T47D (cell line): ENCODE data around the gene CLIC1.
A peak's percentile ranks its signal among the peaks of the same experiment; 100 is the strongest.

Experiments used
- DNase-seq, 2 experiments: peaks; one replicate each; pipeline versions ENCODE4 v3.0.0 to v3.0.0-alpha.2; 2011 to 2012; ENCODE audit warnings: low read depth in 1 of 2, low spot score in 1 of 2
- JUND ChIP-seq: IDR thresholded peaks from 2 replicates; pipeline ENCODE4 v1.6.1; 2012; ENCODE audit warnings: low read depth
- in situ Hi-C: cut with HindIII; loops from 2 replicates; pipeline ENCODE4 v1.10.0; 2016; ENCODE audit warnings: low sequenced_read_pairs, low pct_unique_long_range_greater_than_20kb

The CLIC1 gene

GRCh38 chr6:31776989-31777666, 40.8 kb upstream of the CLIC1 start, which contains the start of gene VWA7:
VWA7 (minus strand) TSS chr6:31777328; CDS start chr6:31776779, 549 bp downstream.
- DNase-seq: peak in 1 of 2 experiments; percentile 44
- TF ChIP-seq JUND: no peak
- in situ Hi-C loops: no loop called here

GRCh38 chr6:31776485-31776988, 40.2 kb upstream of the CLIC1 start:
- in situ Hi-C loops: no loop called here
- no peak for DNase-seq
- no peak for TF ChIP-seq JUND

GRCh38 chr6:31775633-31776484, 39.5 kb upstream of the CLIC1 start:
- in situ Hi-C loops: no loop called here
- DNase-seq: no peak
- TF ChIP-seq JUND: no peak

DNA sequence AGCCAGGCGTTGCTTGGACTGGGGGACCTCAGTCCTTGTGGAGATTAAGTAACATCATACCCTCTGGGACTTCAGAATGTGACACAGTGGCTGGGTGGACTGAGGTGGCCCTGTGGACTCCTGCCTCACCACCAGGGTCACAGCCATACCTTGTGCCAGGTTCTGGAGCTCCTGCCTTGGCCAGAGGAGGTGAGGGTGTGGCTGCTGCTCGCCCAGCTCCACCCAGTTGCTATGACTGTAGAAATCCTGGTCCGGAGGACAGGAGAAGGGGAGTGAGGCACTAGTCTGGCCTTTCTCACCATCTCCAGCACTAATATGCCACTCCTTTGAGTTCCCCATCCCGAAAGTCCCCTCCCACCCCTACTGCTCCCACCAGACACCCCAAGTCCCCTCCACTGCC, 38.9 kb upstream of the CLIC1 start:
- in situ Hi-C loops: no loop called here
- no peak for TF ChIP-seq JUND
- DNase-seq: peak; percentile 42 to 72

GRCh38 chr6:31771992-31772358, 35.6 kb upstream of the CLIC1 start:
- TF ChIP-seq JUND: no peak
- in situ Hi-C loops: no loop called here
- DNase-seq: no peak

DNA sequence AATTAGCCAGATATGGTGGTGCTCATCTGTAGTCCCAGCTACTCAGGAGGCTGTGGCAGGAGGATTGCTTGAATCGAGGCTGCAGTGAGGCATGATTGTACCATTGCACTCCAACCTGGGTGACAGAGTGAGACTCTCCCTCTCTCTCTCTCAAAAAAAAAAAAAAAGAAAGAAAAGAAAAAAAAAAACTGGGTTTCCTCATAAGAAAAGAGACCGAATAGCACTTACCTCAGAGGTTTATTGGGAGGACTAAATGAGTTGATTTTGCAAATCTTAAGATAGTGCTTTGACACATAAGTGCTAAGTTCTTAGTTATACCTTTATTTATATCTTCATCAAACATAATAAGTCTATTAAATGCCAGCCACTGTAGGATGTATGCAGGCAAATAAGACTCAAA, 34.5 kb upstream of the CLIC1 start:
- DNase-seq: no peak
- TF ChIP-seq JUND: no peak
- in situ Hi-C loops: no loop called here

DNA sequence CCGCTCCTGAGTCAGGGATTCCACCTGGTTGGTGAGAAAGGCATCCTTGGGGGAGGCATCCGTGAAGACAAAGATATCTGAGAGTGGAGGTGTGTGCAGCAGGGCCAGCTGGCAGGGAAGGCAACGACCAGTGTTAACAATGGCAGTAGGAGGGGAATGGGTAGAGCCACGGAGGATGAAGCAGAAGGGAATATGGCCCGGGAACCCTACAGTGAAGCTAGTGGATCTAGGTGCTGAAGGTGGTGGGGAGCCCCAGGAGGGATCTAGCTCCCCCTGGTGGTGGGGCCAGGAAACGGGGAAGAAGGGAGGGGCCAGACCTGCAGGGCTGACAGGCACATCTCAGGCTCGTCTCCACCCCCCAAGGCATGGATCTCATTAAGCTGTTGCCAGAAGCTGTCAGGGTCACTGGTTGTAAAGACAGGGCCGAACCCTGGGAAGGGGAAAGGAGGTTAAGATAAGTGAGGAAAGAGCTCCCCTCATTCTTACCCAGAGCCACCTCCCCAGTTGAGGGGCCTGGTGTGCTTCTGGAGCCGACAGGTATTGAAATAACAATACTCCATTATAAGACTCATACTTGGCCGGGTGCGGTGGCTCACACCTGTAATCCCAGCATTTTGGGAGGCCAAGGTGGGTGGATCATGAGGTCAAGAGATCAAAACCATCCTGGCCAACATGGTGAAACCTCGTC, 33.5 kb upstream of the CLIC1 start:
- no peak for TF ChIP-seq JUND
- in situ Hi-C loops: no loop called here
- DNase-seq: peak; percentile 85 to 89

DNA sequence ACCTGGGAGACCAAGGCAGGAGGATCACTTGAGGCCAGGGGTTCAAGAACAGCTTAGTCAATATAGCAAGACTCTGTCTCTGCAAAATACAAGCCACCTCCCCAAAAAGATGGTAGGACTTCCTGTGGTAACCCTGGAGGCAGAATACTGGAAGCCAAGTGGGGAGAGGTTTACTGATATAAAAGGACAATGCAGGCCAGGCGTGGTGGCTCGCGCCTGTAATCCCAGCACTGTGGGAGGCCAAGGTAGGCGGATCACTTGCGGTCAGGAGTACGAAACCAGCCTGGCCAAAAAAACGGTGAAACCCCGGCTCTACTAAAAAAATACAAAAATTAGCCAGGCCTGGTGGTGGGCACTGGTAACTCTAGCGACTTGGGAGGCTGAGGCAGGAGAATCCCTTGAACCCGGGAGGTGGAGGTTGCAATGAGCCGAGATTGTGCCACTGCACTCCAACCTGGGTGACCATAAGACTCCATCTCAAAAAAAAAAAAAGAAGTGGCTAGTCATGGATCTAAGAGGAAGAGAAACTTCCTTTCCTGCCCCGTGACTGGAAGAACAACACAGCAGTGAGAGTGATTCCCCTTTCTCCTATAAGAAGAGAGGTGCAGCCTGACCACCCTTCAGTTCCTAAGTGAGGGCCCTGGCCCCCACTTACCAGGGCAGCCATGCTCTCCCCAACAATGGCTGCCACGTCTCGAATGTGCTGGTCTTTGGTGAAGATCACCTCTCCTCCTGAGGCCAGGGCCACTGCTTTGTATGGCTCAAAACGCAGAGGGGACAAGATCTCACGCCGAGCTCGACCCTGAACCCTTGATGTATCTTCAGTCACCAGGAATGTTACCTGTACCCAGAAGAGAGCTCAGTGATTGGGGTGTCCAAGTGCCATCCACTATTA, 32.3 kb upstream of the CLIC1 start:
- in situ Hi-C loops: no loop called here
- TF ChIP-seq JUND: no peak
- DNase-seq: no peak

GRCh38 chr6:31767096-31767645, 30.8 kb upstream of the CLIC1 start:
- peak; percentile 46 to 52 for DNase-seq
- in situ Hi-C loops: no loop called here
- TF ChIP-seq JUND: no peak

- DNase-seq: no peak
- no peak for TF ChIP-seq JUND
- in situ Hi-C loops: no loop called here
Observed at GRCh38 chr6:31765910-31766794, 29.8 kb upstream of the CLIC1 start.

GRCh38 chr6:31765559-31765909, 29.2 kb upstream of the CLIC1 start:
- TF ChIP-seq JUND: no peak
- DNase-seq: no peak
- in situ Hi-C loops: no loop called here
